Colon (tissue), 2 donors: ENCODE data around the gene BMF.

Source experiments
- FAIRE-seq: peaks from 2 replicates; lab custom pipeline; 2012; peaks lifted over from hg19 to GRCh38; lab: Jason Lieb, UNC
- donor health status: control.
- donor health status: control.

BMF gene

GRCh38 chr15:40048211-40048792 is 60.4 kb downstream of the BMF start:
- no peak for FAIRE-seq

- FAIRE-seq: no peak
Measured at GRCh38 chr15:40047415-40048210, 61.1 kb downstream of the BMF start.

GRCh38 chr15:40046721-40047414 is 61.8 kb downstream of the BMF start:
- FAIRE-seq: no peak

GRCh38 chr15:40045572-40046217 is 63.0 kb downstream of the BMF start:
- no peak for FAIRE-seq

GRCh38 chr15:40044717-40045571 is 63.7 kb downstream of the BMF start:
- no peak for FAIRE-seq

GRCh38 chr15:40043927-40044716 is 64.6 kb downstream of the BMF start:
- no peak for FAIRE-seq

- no peak for FAIRE-seq
Measured at GRCh38 chr15:40042791-40043320, 65.8 kb downstream of the BMF start.

GRCh38 chr15:40040770-40041169 is 67.9 kb downstream of the BMF start:
- no peak for FAIRE-seq

- no peak for FAIRE-seq
Measured at GRCh38 chr15:40040293-40040635, 68.4 kb downstream of the BMF start.

GRCh38 chr15:40038638-40039543 is 69.8 kb downstream of the BMF start, which contains the start of gene SRP14:
Gene SRP14, minus strand, starts transcription at chr15:40039181. Its CDS starts 65 bp downstream, at chr15:40039116.
- FAIRE-seq: no peak

GRCh38 chr15:40038275-40038637 is 70.4 kb downstream of the BMF start:
- FAIRE-seq: no peak
